A549 treated with RU486 at 1 μM for 4 hours (cell line): ENCODE measurements around the gene FBXO39. TPM values are rescaled to one million over a fixed set of nuclear protein-coding genes. Genes with fewer than 3 reads are reported as not detected.

Source experiments
- total RNA-seq: library from RNA; stranded (reverse); fragments of 200-300 nt; extraction: Qiagen RNA extraction; gene quantifications from 5 replicates; pipeline ENCODE4 v1.2.3, GENCODE V29; 2022; ENCODE audit warnings: low read depth

FBXO39 gene
- total RNA-seq = not detected in 5 replicates

DNA sequence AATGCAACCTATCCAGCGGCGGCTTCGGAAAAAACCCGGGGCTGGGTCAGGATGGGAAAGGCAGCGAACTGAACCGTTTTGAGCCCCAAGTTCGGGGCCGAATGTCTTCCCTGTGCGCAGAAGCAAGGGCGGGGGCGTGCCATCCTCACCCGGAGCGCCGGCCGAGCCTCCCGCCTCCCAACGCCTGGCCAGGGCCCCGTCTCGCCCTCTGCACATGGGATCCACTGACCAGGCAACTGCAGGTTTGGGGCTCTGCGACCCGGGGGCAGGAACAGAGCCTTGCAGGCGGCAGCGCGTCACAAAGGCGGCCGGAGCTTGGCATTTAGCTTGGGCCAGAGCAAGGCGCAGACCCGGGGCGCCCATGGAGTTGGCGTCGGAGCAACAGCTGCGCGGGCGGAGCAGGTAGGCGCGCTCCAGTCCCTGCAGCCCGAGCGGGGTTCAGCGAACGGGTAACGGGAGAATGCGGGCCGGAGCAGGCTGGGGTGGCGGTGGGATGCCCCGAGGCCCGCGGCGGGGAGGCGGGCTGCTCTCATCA, at the start of gene FBXO39:
Gene FBXO39, plus strand, starts transcription at position 345 of the 535 bp plus-strand sequence. CDS start 3,654 bp downstream, outside the sequence.

GRCh38 chr17:6755731-6756184, 20.3 kb upstream of the FBXO39 start, which contains the start of gene XAF1:
TSS of gene XAF1 (plus strand) at chr17:6756046. CDS start at chr17:6756079, 33 bp downstream.

DNA sequence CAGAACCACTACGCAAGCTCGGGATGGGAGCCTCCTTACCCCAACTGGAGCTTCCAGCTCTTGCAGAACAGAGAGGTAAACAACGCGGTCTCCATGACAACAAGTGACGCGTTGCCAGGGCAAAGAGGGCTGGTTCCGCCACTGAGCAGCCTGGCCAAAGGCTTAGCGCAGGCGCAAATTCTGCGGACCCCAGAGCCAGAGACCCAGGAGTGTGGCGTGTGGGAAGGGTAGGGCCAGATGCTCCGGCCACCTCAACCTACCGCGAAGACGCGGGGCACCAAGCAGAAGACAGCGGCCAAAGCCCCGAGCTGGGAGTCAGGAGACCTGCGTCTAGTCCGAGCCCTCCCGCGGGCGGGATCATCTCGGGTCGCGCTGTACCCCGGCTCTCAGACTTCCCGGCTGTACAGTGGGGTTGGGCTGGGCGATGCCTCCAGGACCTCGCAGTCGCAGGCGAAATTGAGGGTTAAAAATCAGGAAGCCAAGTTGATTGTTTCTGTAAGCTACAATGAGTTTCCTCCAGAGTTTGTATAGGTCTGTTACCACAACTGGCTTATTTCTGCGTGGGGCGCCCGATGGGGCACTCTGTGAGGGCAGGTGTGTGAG, 55.7 kb downstream of the FBXO39 start, which contains the start of gene TEKT1:
Gene TEKT1, minus strand, starts transcription at position 69 of the 603 bp plus-strand sequence. CDS start 1,353 bp downstream, outside the sequence.

Other genes starting within 250 kb of the FBXO39 start
- gene PITPNM3, start 219.7 kb upstream of the FBXO39 start, total RNA-seq = 1.6 to 2.2 TPM (median 1.8 TPM) in 5 replicates
- 16.2 to 19.8 TPM (median 19.1 TPM) in 5 replicates for gene KIAA0753, start 135.5 kb upstream of the FBXO39 start, total RNA-seq
- gene TXNDC17, start 135.2 kb upstream of the FBXO39 start, total RNA-seq = 406 to 453 TPM (median 425 TPM) in 5 replicates
- 26.4 to 37.0 TPM (median 33.1 TPM) in 5 replicates for gene MED31, start 124.6 kb upstream of the FBXO39 start, total RNA-seq
- 2.0 to 3.5 TPM (median 3.2 TPM) in 5 replicates for gene C17orf100, start 124.5 kb upstream of the FBXO39 start, total RNA-seq
- 0.11 to 0.70 TPM (median 0.30 TPM) in 5 replicates for gene SLC13A5, start 62.8 kb upstream of the FBXO39 start, total RNA-seq
- gene XAF1, start 20.2 kb upstream of the FBXO39 start, total RNA-seq = 0.03 to 0.24 TPM in 2 of 5 replicates, not detected in the others
- 0.06 to 0.12 TPM in 2 of 5 replicates, not detected in the others for gene TEKT1, start 55.5 kb downstream of the FBXO39 start, total RNA-seq
- not detected in 5 replicates for gene ALOX12, start 219.8 kb downstream of the FBXO39 start, total RNA-seq
- 458 to 548 TPM (median 474 TPM) in 5 replicates for gene RNASEK, start 236.4 kb downstream of the FBXO39 start, total RNA-seq
- gene BCL6B, start 246.8 kb downstream of the FBXO39 start, total RNA-seq = 0.09 TPM in 1 of 5 replicates, not detected in the others